IMR-90 (cell line): ENCODE measurements around the gene UNK. TPM values are rescaled to one million over a fixed set of nuclear protein-coding genes. Genes with fewer than 3 reads are reported as not detected.

Experiments
- ATAC-seq: fragments of 200-7000 bp; cut with Tn5 transposase; 2 replicates; pipeline ENCODE4 v1.9.1; 2020; ENCODE audit warnings: low read depth, mild to moderate bottlenecking, moderate library complexity
- BruUV-seq: library from RNA; stranded (reverse); fragments of 400-500 nt; replicated peaks from 2 replicates; lab custom pipeline; 2021; lab: Mats Ljungman, UMichigan
- CTCF ChIA-PET: fragments of 300-600 bp; formaldehyde crosslinking; extraction: SDS; loops from one replicate; lab custom pipeline; 2021; ENCODE audit warnings: antibody characterized with exemption; lab: Yijun Ruan, JAX
- POLR2A ChIA-PET: fragments of 300-600 bp; sonication (Branson Sonifier 250); formaldehyde crosslinking; loops from one replicate; lab custom pipeline; 2022; ENCODE audit warnings: antibody characterized with exemption; ENCODE audit not compliant: unreplicated experiment; lab: Charles Lee
- DNase-seq: peaks from one replicate; pipeline ENCODE4 v3.0.0; 2013
- H2AFZ ChIP-seq: replicated peaks from 2 replicates; pipeline ENCODE3; 2013; ENCODE audit warnings: low read length, mild to moderate bottlenecking; ENCODE audit not compliant: poor library complexity
- H2AK5ac ChIP-seq: 2 replicates; pipeline ENCODE4 v1.6.1; 2013; ENCODE audit warnings: low read depth, low read length, inconsistent platforms
- H2AK9ac ChIP-seq: replicated peaks from 2 replicates; pipeline ENCODE3; 2013; ENCODE audit warnings: mild to moderate bottlenecking, low read depth, low read length, moderate library complexity; ENCODE audit not compliant: poor library complexity
- H2BK120ac ChIP-seq: 2 replicates; pipeline ENCODE4 v1.6.1; 2013; ENCODE audit warnings: low read depth, low read length, inconsistent platforms
- H2BK15ac ChIP-seq: 3 replicates; pipeline ENCODE4 v1.6.1; 2013; ENCODE audit warnings: low read depth, low read length, inconsistent platforms
- H2BK20ac ChIP-seq: 2 replicates; pipeline ENCODE4 v1.6.1; 2013; ENCODE audit warnings: low read depth, mild to moderate bottlenecking, inconsistent platforms, low read length, moderate library complexity
- H2BK5ac ChIP-seq: 2 replicates; pipeline ENCODE4 v1.6.1; 2013; ENCODE audit warnings: mild to moderate bottlenecking, low read depth, low read length, inconsistent platforms; ENCODE audit not compliant: poor library complexity, severe bottlenecking
- H3K14ac ChIP-seq: replicated peaks from 2 replicates; pipeline ENCODE4 v1.6.1; 2013; ENCODE audit warnings: low read depth, low read length, inconsistent platforms
- H3K18ac ChIP-seq: 2 replicates; pipeline ENCODE4 v1.6.1; 2013; ENCODE audit warnings: low read depth, low read length, control low read depth
- H3K23ac ChIP-seq: 2 replicates; pipeline ENCODE4 v1.6.1; 2013; ENCODE audit warnings: low read depth, low read length, inconsistent platforms
- H3K27ac ChIP-seq: 2 replicates; pipeline ENCODE4 v1.5.1; 2013; ENCODE audit warnings: mild to moderate bottlenecking, control low read depth, low read length; ENCODE audit not compliant: insufficient read depth
- H3K27me3 ChIP-seq: 2 replicates; pipeline ENCODE4 v1.6.1; 2013; ENCODE audit warnings: low read length; ENCODE audit not compliant: control insufficient read depth, insufficient read depth
- H3K36me3 ChIP-seq: 2 replicates; pipeline ENCODE4 v1.6.1; 2013; ENCODE audit warnings: low read length, mixed read lengths; ENCODE audit not compliant: control insufficient read depth, insufficient read depth
- H3K4ac ChIP-seq: 2 replicates; pipeline ENCODE4 v1.6.1; 2013; ENCODE audit warnings: low read depth, low read length, inconsistent platforms
- H3K4me1 ChIP-seq: 2 replicates; pipeline ENCODE4 v1.6.1; 2013; ENCODE audit warnings: low read length, mixed read lengths; ENCODE audit not compliant: control insufficient read depth, insufficient read depth
- H3K4me2 ChIP-seq: 2 replicates; pipeline ENCODE4 v1.6.1; 2013; ENCODE audit warnings: low read depth, mild to moderate bottlenecking, control low read depth, low read length, moderate library complexity
- H3K4me3 ChIP-seq: 2 replicates; pipeline ENCODE4 v1.5.1; 2013; ENCODE audit warnings: low read depth, mild to moderate bottlenecking, control low read depth, low read length, moderate library complexity; ENCODE audit not compliant: insufficient read depth
- H3K56ac ChIP-seq: 2 replicates; pipeline ENCODE4 v1.6.1; 2013; ENCODE audit warnings: low read length, inconsistent platforms; ENCODE audit not compliant: insufficient read depth; ENCODE audit errors: extremely low read depth
- H3K79me1 ChIP-seq, 2 experiments: 2 replicates each; pipeline ENCODE4 v1.6.1; 2013; ENCODE audit warnings: low read length in 2 of 2, inconsistent platforms in 1 of 2, low read depth in 1 of 2
- H3K9ac ChIP-seq: 2 replicates; pipeline ENCODE4 v1.6.1; 2013; ENCODE audit warnings: low read depth, low read length, control low read depth
- H3K9me1 ChIP-seq: 2 replicates; pipeline ENCODE4 v1.6.1; 2013; ENCODE audit warnings: low read length, inconsistent platforms; ENCODE audit not compliant: insufficient read depth
- H3K9me3 ChIP-seq: 2 replicates; pipeline ENCODE4 v1.6.1; 2013; ENCODE audit warnings: low read length; ENCODE audit not compliant: control insufficient read depth, insufficient read depth
- H4K20me1 ChIP-seq: 2 replicates; pipeline ENCODE4 v1.6.1; 2013; ENCODE audit warnings: low read length, inconsistent platforms; ENCODE audit not compliant: insufficient read depth
- H4K5ac ChIP-seq: 2 replicates; pipeline ENCODE4 v1.6.1; 2013; ENCODE audit warnings: mild to moderate bottlenecking, low read depth, low read length, control low read depth
- H4K8ac ChIP-seq, 2 experiments: 2 replicates each; pipeline ENCODE4 v1.6.1; 2013; ENCODE audit warnings: low read depth in 2 of 2, low read length in 2 of 2, control low read depth in 1 of 2, inconsistent platforms in 1 of 2
- H4K91ac ChIP-seq: 2 replicates; pipeline ENCODE4 v1.6.1; 2013; ENCODE audit warnings: low read depth, low read length, inconsistent platforms; ENCODE audit not compliant: insufficient read depth
- POLR2A ChIP-seq: IDR thresholded peaks from 2 replicates; pipeline ENCODE4 v1.6.1; 2012; ENCODE audit warnings: mild to moderate bottlenecking, low read depth, low read length
- WGBS, 2 experiments: methylation state at CpG; one replicate each; pipeline versions ENCODE4 v1.1.5 to v1.1.7; 2013; ENCODE audit warnings: missing lambda C conversion rate in 2 of 2; ENCODE audit not compliant: insufficient read length in 1 of 2; ENCODE audit errors: extremely low coverage in 2 of 2; 5-methylcytosine and 5-hydroxymethylcytosine counted together
- dilution Hi-C: fragments of 300-500 bp; cut with HindIII; formaldehyde crosslinking; loops from one replicate; pipeline ENCODE4 v1.14.3; 2018; ENCODE audit warnings: low sequenced_read_pairs; ENCODE audit not compliant: unreplicated experiment
- in situ Hi-C: fragments of 300-500 bp; cut with MboI; formaldehyde crosslinking; loops from 3 replicates; pipeline ENCODE4 v1.14.3; 2019; ENCODE audit warnings: low sequenced_read_pairs, inconsistent platforms, mixed read lengths
- intact Hi-C: fragments of 100-400 bp; cut with micrococcal nuclease; formaldehyde crosslinking; loops from 2 replicates; pipeline ENCODE4 v1.10.0; 2022
- polyA plus RNA-seq, 3 experiments: library from polyadenylated mRNA; depleted of rRNA; stranded (reverse); fragments of >200 nt; gene quantifications; 2 replicates each; pipeline ENCODE4 v1.2.3, GENCODE V29; 2012; ENCODE audit warnings: low replicate concordance in 1 of 3
- total RNA-seq: library from RNA; depleted of rRNA; stranded (reverse); fragments of >200 nt; gene quantifications from 2 replicates; pipeline ENCODE4 v1.2.3, GENCODE V29; 2012

UNK gene
- total and polyA plus RNA-seq, 2 of the 4 experiments (the other 2 are of a cell fraction) = 15.4 to 17.3 TPM

DNA sequence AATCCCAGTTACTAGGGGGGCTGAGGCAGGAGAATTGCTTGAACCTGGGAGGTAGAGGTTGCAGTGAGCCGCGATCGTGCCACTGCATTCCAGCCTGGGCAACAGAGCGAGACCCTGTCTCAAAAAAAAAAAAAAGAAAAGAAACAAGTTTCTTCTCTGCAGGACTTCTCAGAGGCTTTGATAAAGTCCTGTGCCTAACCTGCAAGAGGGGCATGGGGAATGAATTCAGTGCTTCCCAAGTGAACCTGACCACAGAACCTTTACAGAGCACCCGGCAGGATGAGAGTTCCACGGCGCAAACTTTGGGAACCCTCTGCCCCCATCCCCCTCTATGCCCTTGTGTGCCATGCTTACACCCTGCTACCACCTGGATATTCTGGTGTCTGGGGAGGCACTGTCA, 45.4 kb upstream of the UNK start:
- BruUV-seq = no TSS peak
- no peak overlapping the region for H3K4ac ChIP-seq
- dilution Hi-C loops = no loop called here
- H2BK20ac ChIP-seq = no peak overlapping the region
- H2AK9ac ChIP-seq = no peak overlapping the region
- no peaks in the 10 kb centered on the region for H3K36me3 ChIP-seq
- ATAC-seq (no peak), DNase-seq (no peak)
- no peaks in the 10 kb centered on the region for H3K9me1 ChIP-seq
- no peak overlapping the region for H4K91ac ChIP-seq
- no peak overlapping the region for H3K9ac ChIP-seq
- H3K4me3 ChIP-seq = no peak overlapping the region
- H2BK5ac ChIP-seq = no peak overlapping the region
- no peak overlapping the region for H2AK5ac ChIP-seq
- intact Hi-C loops = no loop called here
- no peaks in the 10 kb centered on the region for H3K4me1 ChIP-seq
- H3K79me1 ChIP-seq = no peaks in the 10 kb centered on the region
- peak overlapping the region; percentile 43 for H2AFZ ChIP-seq
- no peak overlapping the region for H2BK15ac ChIP-seq
- TF ChIP-seq POLR2A = no peak
- no peak overlapping the region for H4K8ac ChIP-seq
- WGBS, 2 experiments = no CpG with 5 or more reads among the region's 7 CpGs
- H3K14ac ChIP-seq = no peak overlapping the region
- H3K9me3 ChIP-seq = no peaks in the 10 kb centered on the region
- H4K20me1 ChIP-seq = no peaks in the 10 kb centered on the region
- peaks cover 2% of the 10 kb centered on the region; the same call in 1 of the 2 replicates for H3K27me3 ChIP-seq
- CTCF ChIA-PET = interaction anchor here (0.7 to 1.8 kb wide), 2 partner anchors 9 to 87 kb away, joined by 9 to 12 read pairs; no protein-coding TSS in a partner anchor
- no peak overlapping the region for H3K18ac ChIP-seq
- H3K27ac ChIP-seq = no peak overlapping the region
- no peak overlapping the region for H3K56ac ChIP-seq
- H2BK120ac ChIP-seq = no peak overlapping the region
- no peak overlapping the region for H3K4me2 ChIP-seq
- in situ Hi-C loops = no loop called here
- H4K5ac ChIP-seq = no peak overlapping the region
- POLR2A ChIA-PET = interaction anchor here (0.6 kb wide), 1 partner anchor 62 kb away, joined by 10 read pairs; no protein-coding TSS in a partner anchor
- H3K23ac ChIP-seq = no peak overlapping the region
